HEK293T (cell line): ENCODE measurements around the gene SNX1.

Experiments
- BHLHE40 ChIP-seq: fragments of 450-650 bp; IDR thresholded peaks from 2 replicates; pipeline ENCODE4 v1.6.1; 2016; ENCODE audit warnings: mild to moderate bottlenecking, moderate library complexity, borderline replicate concordance
- ELF4 ChIP-seq: fragments of 450-650 bp; IDR thresholded peaks from 2 replicates; pipeline ENCODE4 v1.6.1; 2017; ENCODE audit warnings: antibody characterized with exemption
- FOXK2 ChIP-seq: fragments of 450-650 bp; IDR thresholded peaks from 2 replicates; pipeline ENCODE4 v1.6.1; 2016; ENCODE audit warnings: mild to moderate bottlenecking
- FOXM1 ChIP-seq: fragments of 450-650 bp; IDR thresholded peaks from 2 replicates; pipeline ENCODE4 v1.6.1; 2017; ENCODE audit warnings: mild to moderate bottlenecking, borderline replicate concordance
- LEF1 ChIP-seq: fragments of 450-650 bp; IDR thresholded peaks from 2 replicates; pipeline ENCODE4 v1.6.1; 2017; ENCODE audit warnings: mild to moderate bottlenecking, borderline replicate concordance
- NFRKB ChIP-seq: fragments of 450-650 bp; IDR thresholded peaks from 2 replicates; pipeline ENCODE4 v1.6.1; 2016; ENCODE audit warnings: mild to moderate bottlenecking, moderate library complexity
- SUZ12 ChIP-seq: fragments of 450-650 bp; IDR thresholded peaks from 2 replicates; pipeline ENCODE4 v1.6.1; 2016; ENCODE audit warnings: mild to moderate bottlenecking
- TARDBP ChIP-seq: fragments of 450-650 bp; IDR thresholded peaks from 2 replicates; pipeline ENCODE4 v1.6.1; 2016

- TF ChIP-seq FOXK2 = no peak
- TF ChIP-seq BHLHE40 = no peak
- TF ChIP-seq ELF4 = peak; percentile 56; the same call in 1 of the 2 replicates
- TF ChIP-seq FOXM1 = no peak
- TF ChIP-seq TARDBP = no peak
- no peak for TF ChIP-seq NFRKB
- TF ChIP-seq SUZ12 = peak; percentile 66; the same call in 1 of the 2 replicates
- no peak for TF ChIP-seq LEF1
Measured at GRCh38 chr15:64093627-64094417, 2.0 kb upstream of the SNX1 start, which contains the start of gene CIAO2A.
